ENCODE results near the gene TBC1D24. TPM values are rescaled to one million over a fixed set of nuclear protein-coding genes. Genes with fewer than 3 reads are reported as not detected.
"Not testable (repeated sequence)": the region's sequence is repeated elsewhere in the genome, so short reads cannot be mapped to it uniquely, and the experiment has no call there.

The TBC1D24 gene
- polyA plus RNA-seq, 1 of the 3 experiments (the other 2 are of a cell fraction) = 6.7 TPM

GRCh38 chr16:2531696-2532493, 57.0 kb downstream of the TBC1D24 start (continued):
- no peak for TF ChIP-seq IRF3 (IDR thresholded peaks at IDR 0.05; ENCODE audit: low read depth, low read length)

GRCh38 chr16:2532494-2533141, 57.7 kb downstream of the TBC1D24 start:
- ChIA-PET CTCF (interaction anchor here (0.8 kb wide), 1 partner anchor 31 kb away, joined by 3 read pairs; no protein-coding TSS in a partner anchor), POLR2A (interaction anchor here (0.7 to 2.2 kb wide), 3 partner anchors 12 to 318 kb away, joined by 3 to 15 read pairs (median 7); partner anchors contain the start of genes AMDHD2 and ATP6V0C)
- Histone ChIP-seq H2AFZ (ENCODE audit: low read depth) (peak overlapping the region; percentile 64; the same call in 1 of the 2 replicates), H3K79me2 (ENCODE audit: insufficient read depth) (no peaks in the 10 kb centered on the region), H3K4me3 (ENCODE audit: low read depth in 2 of 2, low read length in 1 of 2) (peak overlapping the region; percentile 58 to 67), H4K20me1 (ENCODE audit: insufficient read depth) (no peaks in the 10 kb centered on the region), H3F3A (replicated peaks; ENCODE audit: insufficient read depth) (peaks cover 19% of the 10 kb centered on the region), H3K9ac (peak overlapping the region; percentile 63), H3K36me3 (replicated peaks in 1 of 2; ENCODE audit: control insufficient read depth in 1 of 2, insufficient read depth in 2 of 2, low read length in 1 of 2) (peaks cover 0 to 14% of the 10 kb centered on the region in 2 experiments), H3K27me3 (ENCODE audit: insufficient read depth) (no peaks in the 10 kb centered on the region), H3K27ac (ENCODE audit: low read depth in 2 of 2, low read length in 1 of 2) (peak overlapping the region; percentile 41 to 84), H3K9me3 (no peaks in the 10 kb centered on the region), H3K9me2 (no peaks in the 10 kb centered on the region), H3K4me2 (peak overlapping the region; percentile 95), H3K4me1 (ENCODE audit: control insufficient read depth in 1 of 2, insufficient read depth in 2 of 2, low read depth in 1 of 2, low read length in 1 of 2) (peaks cover 0 to 8% of the 10 kb centered on the region in 2 experiments; a peak in 2 of 4 replicates)
- peak; percentile 71 for DNase-seq
- TF ChIP-seq MXI1 (IDR thresholded peaks at IDR 0.05; ENCODE audit: low read depth, low read length) (0 out of 2 replicates have a peak, but pooled peaks have one; percentile 52), RAD21 (IDR thresholded peaks at IDR 0.05; ENCODE audit: low read length) (no peak), ELF1 (IDR thresholded peaks at IDR 0.05) (0 out of 2 replicates have a peak, but pooled peaks have one; percentile 16), USF1 (IDR thresholded peaks at IDR 0.05; ENCODE audit: borderline replicate concordance, low read depth) (no peak)
- WGBS (ENCODE audit: low lambda C conversion rate) = 5% methylated on average over 36 of the region's 37 CpGs

- H3K27me3 ChIP-seq (ENCODE audit: insufficient read depth) = not testable (repeated sequence)
- peak overlapping the region; percentile 41 to 84 for H3K27ac ChIP-seq (ENCODE audit: low read depth in 2 of 2, low read length in 1 of 2)
Measured at GRCh38 chr16:2533142-2533755, 58.3 kb downstream of the TBC1D24 start.

More at GRCh38 chr16:2533142-2533755, 58.3 kb downstream of the TBC1D24 start:
- H3K9me2 ChIP-seq; H3K79me2 ChIP-seq (ENCODE audit: insufficient read depth); H4K20me1 ChIP-seq (ENCODE audit: insufficient read depth); H3K4me1 ChIP-seq (ENCODE audit: control insufficient read depth in 1 of 2, insufficient read depth in 2 of 2, low read depth in 1 of 2, low read length in 1 of 2); H2AFZ ChIP-seq (ENCODE audit: low read depth); H3K36me3 ChIP-seq (replicated peaks in 1 of 2; ENCODE audit: control insufficient read depth in 1 of 2, insufficient read depth in 2 of 2, low read length in 1 of 2); CTCF ChIA-PET; H3K9me3 ChIP-seq; DNase-seq: not testable (repeated sequence)
- H3K9ac ChIP-seq = peak overlapping the region; percentile 63
- H3K4me2 ChIP-seq = peak overlapping the region; percentile 95
- 46% methylated on average over 16 of the region's 16 CpGs for WGBS (ENCODE audit: low lambda C conversion rate)
- peak overlapping the region in 1 of 2 experiments; percentile 58; a peak in 2 of 4 replicates for H3K4me3 ChIP-seq (ENCODE audit: low read depth in 2 of 2, low read length in 1 of 2)
- H3F3A ChIP-seq (replicated peaks; ENCODE audit: insufficient read depth) = peaks cover 19% of the 10 kb centered on the region
- POLR2A ChIA-PET = interaction anchor here (1.8 to 2.2 kb wide), 2 partner anchors 13 to 20 kb away, joined by 7 to 15 read pairs; partner anchors contain the start of genes AMDHD2 and ATP6V0C
